Activated T-cell treated with anti-CD3 and anti-CD28 coated beads, Interleukin-2, amount 50 U/mL, for 72 hours (primary cell): Measurements from ENCODE around the gene GNAO1. TPM values are rescaled to one million over a fixed set of nuclear protein-coding genes. Genes with fewer than 3 reads are reported as not detected.

Source experiments
- ATAC-seq, 2 donors: fragments of 150-1000 bp; cut with Tn5 transposase; replicated peaks in 1 of 2; 2 replicates each; pipeline ENCODE4 v1.10.0; 2021; ENCODE audit warnings: moderate library complexity in 2 of 2, mild to moderate bottlenecking in 1 of 2
- DNase-seq, 2 donors: peaks; one replicate each; pipeline ENCODE4 v3.0.0; 2021 to 2022; ENCODE audit warnings: mixed read lengths in 1 of 2
- H3K27ac Mint-ChIP-seq: one replicate; pipeline ENCODE4 v1.8.0; 2022; ENCODE audit warnings: mild to moderate bottlenecking, moderate library complexity, mixed read lengths
- H3K27me3 Mint-ChIP-seq: one replicate; pipeline ENCODE4 v1.8.0; 2022; ENCODE audit warnings: low read depth, mixed read lengths
- H3K36me3 Mint-ChIP-seq, 2 donors: one replicate each; pipeline ENCODE4 v1.8.0; 2022; ENCODE audit warnings: mixed read lengths in 2 of 2, mild to moderate bottlenecking in 1 of 2; ENCODE audit not compliant: insufficient read depth in 2 of 2
- H3K4me1 Mint-ChIP-seq: one replicate; pipeline ENCODE4 v1.8.0; 2022; ENCODE audit warnings: low read depth, mixed read lengths
- H3K4me3 Mint-ChIP-seq, 2 donors: one replicate each; pipeline ENCODE4 v1.8.0; 2022; ENCODE audit warnings: mild to moderate bottlenecking in 2 of 2, mixed read lengths in 2 of 2, moderate library complexity in 2 of 2
- H3K9me3 Mint-ChIP-seq, 2 donors: one replicate each; pipeline ENCODE4 v1.8.0; 2022; ENCODE audit warnings: mixed read lengths in 2 of 2
- total RNA-seq, 2 donors: library from RNA; stranded (reverse); gene quantifications; one replicate each; pipeline ENCODE4 v1.2.3, GENCODE V29; 2022

The GNAO1 gene
- total RNA-seq, 2 donors from 2014 or later: 12.2 to 21.0 TPM

DNA sequence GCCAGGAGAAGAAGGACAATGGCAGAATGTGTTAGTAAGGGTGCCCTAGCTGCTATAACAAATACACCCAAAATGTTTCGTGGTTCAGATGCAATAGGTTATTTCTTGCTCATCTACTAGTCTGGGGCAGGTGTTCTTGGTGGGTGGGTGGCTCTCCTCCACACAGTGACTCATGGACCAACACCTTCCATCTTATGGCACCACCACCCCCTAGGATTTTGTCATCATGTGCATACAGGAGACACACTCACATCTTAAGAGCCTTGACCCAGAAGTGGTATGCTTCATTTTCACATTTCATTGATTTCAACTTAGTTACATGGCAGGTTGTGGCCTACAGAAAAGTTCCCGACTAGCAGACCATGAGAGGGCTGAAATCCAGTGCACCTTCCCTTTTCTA lies 119.4 kb downstream of the GNAO1 start:
- DNase-seq: peak in 1 of 2 donors; percentile 8
- H3K36me3 Mint-ChIP-seq: no peaks in the 10 kb centered on the region
- H3K27me3 Mint-ChIP-seq: no peaks in the 10 kb centered on the region
- H3K9me3 Mint-ChIP-seq: no peaks in the 10 kb centered on the region
- H3K4me3 Mint-ChIP-seq: no peak overlapping the region
- no peak overlapping the region for H3K27ac Mint-ChIP-seq
- peak; percentile 52 to 60 for ATAC-seq
- peaks cover 9% of the 10 kb centered on the region for H3K4me1 Mint-ChIP-seq

DNA sequence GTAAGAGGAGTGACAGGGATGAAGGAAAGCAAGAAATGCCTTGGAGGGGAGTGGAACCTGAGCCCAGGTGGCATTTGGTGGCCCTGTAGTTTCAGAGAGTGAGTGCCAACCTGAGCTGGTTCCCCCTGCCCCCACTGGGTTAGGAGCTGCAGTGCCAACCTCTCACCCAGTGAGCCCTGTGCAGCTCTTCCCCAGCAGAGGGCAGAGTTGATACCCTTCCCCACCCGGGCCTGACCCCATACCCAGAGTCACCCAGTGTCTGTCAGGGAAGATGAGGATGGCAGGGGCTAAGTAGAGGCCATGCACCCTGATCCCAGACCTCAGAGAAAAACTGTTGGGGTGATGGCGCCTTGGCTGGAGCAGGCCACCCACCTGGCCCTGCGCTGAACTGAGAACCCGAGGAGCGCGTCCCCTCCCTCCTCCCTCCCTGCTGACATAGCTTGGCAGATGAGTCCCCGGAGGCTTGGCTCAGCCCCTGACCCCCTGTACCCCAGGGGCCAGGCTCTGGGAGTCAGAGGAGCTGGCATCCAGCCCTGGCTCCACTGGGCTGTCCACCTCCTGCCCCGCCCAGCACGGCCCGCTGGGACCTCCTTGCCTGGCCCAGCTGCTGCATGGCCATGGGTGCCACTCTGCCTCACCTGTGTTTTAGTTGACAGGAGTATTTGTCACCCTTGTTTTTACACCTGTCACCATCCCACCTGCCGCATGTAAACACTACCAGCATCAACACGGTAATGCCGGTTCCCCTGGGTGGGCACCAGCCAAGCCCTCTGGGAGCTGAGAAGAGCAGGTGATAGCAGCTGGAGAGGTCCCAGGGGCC lies 120.1 kb downstream of the GNAO1 start:
- H3K4me1 Mint-ChIP-seq: peaks cover 9% of the 10 kb centered on the region
- DNase-seq: no peak
- no peaks in the 10 kb centered on the region for H3K36me3 Mint-ChIP-seq
- ATAC-seq: peak in 1 of 2 donors; percentile 50
- H3K9me3 Mint-ChIP-seq: no peaks in the 10 kb centered on the region
- no peak overlapping the region for H3K4me3 Mint-ChIP-seq
- H3K27me3 Mint-ChIP-seq: peaks cover 2% of the 10 kb centered on the region
- no peak overlapping the region for H3K27ac Mint-ChIP-seq

DNA sequence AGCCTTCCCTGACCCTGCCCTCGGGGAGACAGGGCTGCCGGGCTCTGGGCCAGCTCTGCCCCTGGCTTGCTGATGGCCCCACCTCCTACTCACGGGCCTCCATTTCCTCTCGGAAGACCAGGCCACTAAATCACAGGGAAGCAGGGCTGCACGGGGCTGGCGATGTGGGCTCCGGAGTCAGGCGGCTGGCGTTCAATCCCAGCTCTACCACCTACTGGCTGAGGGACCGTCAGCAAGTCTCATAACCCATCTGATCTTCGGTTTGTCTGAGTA lies 120.7 kb downstream of the GNAO1 start:
- Mint-ChIP-seq H3K27ac (no peak overlapping the region), H3K36me3 (no peaks in the 10 kb centered on the region), H3K27me3 (peaks cover 6% of the 10 kb centered on the region), H3K4me1 (peaks cover 9% of the 10 kb centered on the region), H3K4me3 (no peak overlapping the region), H3K9me3 (no peaks in the 10 kb centered on the region)
- DNase-seq: no peak
- no peak for ATAC-seq

DNA sequence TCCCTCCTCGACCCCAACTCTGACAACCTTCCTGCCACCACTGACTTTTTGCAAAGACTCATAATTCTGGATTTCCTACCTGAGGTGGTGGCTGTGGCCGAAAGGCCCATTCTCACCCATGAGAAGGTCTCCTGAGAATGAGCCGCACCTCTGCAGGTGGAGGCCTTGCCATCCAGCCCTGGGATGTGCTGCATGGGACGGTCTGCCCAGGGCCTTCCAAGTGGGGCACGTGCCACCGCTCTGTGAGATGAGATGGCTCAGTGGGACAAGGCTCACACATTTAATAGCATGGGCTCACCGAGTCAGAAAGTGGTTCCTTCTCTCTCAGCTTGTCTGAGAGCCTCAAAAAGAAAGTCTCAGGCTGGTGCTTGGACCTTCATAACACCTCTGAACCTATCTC lies 121.3 kb downstream of the GNAO1 start:
- H3K9me3 Mint-ChIP-seq: no peaks in the 10 kb centered on the region
- no peak overlapping the region for H3K27ac Mint-ChIP-seq
- no peak overlapping the region for H3K4me3 Mint-ChIP-seq
- no peaks in the 10 kb centered on the region for H3K36me3 Mint-ChIP-seq
- H3K4me1 Mint-ChIP-seq: peaks cover 9% of the 10 kb centered on the region
- DNase-seq (no peak), ATAC-seq (no peak)
- H3K27me3 Mint-ChIP-seq: peaks cover 12% of the 10 kb centered on the region

DNA sequence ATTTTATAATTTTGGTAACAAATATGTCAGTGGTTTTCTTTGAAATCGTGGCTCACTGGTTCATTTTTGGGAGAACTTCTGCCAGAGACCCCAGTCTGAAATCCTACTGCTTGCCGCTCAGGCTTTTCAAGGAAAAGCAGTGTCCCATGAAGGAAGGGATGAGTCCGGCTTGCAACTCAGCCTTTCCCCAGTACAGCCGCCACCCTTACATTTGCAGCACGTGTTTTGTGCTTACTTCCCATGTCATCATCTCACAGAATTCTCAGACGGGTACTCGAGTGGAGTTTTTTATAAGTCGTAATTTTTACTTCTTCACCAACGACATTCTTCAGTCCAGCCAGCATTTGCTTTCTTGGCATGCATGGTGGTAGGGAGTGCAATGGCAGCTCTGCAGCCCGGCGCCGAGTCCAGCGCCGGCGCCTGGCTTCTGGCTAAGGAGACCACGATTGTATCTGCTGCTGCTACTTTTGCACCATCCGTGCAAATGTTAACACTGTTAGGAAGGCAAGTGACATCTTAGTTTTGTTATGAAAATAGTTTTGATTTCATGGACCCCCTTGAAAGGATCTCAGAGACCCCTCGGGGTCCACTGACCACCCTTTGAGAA lies 123.1 kb downstream of the GNAO1 start:
- ATAC-seq: no peak
- H3K27ac Mint-ChIP-seq: no peak overlapping the region
- no peak for DNase-seq
- peaks cover 9% of the 10 kb centered on the region for H3K4me1 Mint-ChIP-seq
- no peaks in the 10 kb centered on the region for H3K9me3 Mint-ChIP-seq
- H3K36me3 Mint-ChIP-seq: no peaks in the 10 kb centered on the region
- peaks cover 17% of the 10 kb centered on the region for H3K27me3 Mint-ChIP-seq
- H3K4me3 Mint-ChIP-seq: no peak overlapping the region

DNA sequence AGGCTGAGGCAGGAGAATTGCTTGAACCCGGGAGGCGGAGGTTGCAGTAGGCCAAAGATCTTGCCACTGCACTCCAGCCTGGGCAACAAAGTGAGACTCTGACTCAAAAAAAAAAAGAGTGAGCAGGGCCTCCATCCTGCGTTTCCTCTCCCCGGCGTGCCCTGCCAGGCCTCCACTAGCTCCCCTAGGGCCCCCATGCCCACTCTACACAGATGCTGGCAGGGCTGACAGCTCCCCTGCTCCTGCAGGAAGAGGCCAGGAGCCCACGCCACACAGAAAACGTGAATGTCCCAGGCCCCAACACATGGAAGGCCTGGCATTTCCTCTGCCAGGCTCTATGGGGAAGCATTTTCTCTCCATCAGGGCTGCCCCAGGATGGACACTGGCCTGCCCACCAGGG lies 124.7 kb downstream of the GNAO1 start:
- no peaks in the 10 kb centered on the region for H3K9me3 Mint-ChIP-seq
- peaks cover under 1% of the 10 kb centered on the region for H3K4me1 Mint-ChIP-seq
- H3K36me3 Mint-ChIP-seq: no peaks in the 10 kb centered on the region
- ATAC-seq (no peak), DNase-seq (no peak)
- no peak overlapping the region for H3K27ac Mint-ChIP-seq
- H3K4me3 Mint-ChIP-seq: no peak overlapping the region
- H3K27me3 Mint-ChIP-seq: peaks cover 17% of the 10 kb centered on the region

DNA sequence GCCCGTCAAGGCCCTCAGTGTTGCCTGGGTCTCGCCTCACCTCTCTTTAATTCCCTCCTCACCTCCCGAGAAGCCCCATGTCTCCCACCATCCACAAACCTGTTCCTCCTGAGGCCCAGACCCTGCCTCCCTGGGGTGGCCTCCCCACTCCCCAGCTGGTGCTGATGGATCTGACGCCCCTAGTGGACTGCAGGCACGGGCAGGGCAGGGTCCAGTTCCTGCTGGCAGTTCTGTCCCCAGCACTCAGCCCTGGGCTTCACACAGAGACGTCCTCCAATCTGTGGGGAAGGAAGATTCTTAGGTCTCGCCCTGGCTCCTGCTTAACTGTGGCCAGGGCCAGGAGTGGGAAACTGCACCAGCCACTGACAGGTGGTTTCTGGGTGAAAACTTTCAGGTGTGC lies 125.3 kb downstream of the GNAO1 start:
- Mint-ChIP-seq H3K4me1 (no peaks in the 10 kb centered on the region), H3K9me3 (no peaks in the 10 kb centered on the region), H3K27me3 (peaks cover 17% of the 10 kb centered on the region), H3K4me3 (no peak overlapping the region), H3K36me3 (no peaks in the 10 kb centered on the region), H3K27ac (no peak overlapping the region)
- ATAC-seq: no peak
- no peak for DNase-seq

DNA sequence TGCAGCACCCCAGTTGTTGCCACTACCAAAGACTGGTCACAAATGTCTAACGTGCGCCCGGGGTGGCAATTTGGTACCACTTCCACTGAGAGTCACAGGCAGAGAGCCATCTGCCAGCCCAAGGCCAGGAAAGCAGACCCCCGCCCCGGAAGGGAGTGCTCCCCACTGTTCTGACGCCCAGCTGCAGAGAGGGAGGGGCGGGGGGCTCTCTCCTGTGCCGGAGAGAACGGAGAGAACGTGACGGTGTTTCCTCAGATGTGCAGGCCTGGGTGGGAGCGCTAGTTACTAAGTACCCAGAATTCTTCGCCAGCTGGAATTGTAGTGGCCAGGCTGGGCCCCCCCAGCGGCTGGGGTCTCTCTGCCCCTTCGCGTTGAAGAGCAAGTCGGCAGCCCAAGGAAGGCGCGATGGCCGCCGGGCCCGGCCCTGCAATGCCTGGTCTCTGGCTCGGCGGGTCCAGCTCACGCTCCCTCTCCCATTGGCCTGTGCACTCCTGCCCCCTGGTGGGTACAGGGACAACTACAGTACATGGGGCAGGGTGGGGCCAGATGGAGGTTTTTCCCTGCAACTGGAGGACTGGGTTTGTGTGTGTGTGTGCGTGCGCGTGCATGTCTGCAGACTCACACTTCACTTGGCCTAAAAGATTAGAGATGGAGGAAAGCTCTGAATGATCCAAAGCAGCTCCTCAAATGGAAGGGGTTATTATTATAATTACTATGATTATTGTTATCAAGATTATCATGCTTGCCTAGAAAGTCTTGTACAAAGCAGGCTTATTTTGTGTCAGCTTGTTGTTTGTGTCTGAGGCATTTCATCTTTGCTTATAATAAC lies 126.9 kb downstream of the GNAO1 start:
- no peaks in the 10 kb centered on the region for H3K36me3 Mint-ChIP-seq
- peak overlapping the region; percentile 53 to 69 for H3K4me3 Mint-ChIP-seq
- DNase-seq: peak; percentile 81 to 86
- peaks cover 17% of the 10 kb centered on the region for H3K27me3 Mint-ChIP-seq
- H3K27ac Mint-ChIP-seq: no peak overlapping the region
- peak; percentile 98 for ATAC-seq
- H3K9me3 Mint-ChIP-seq: no peaks in the 10 kb centered on the region
- H3K4me1 Mint-ChIP-seq: no peaks in the 10 kb centered on the region

DNA sequence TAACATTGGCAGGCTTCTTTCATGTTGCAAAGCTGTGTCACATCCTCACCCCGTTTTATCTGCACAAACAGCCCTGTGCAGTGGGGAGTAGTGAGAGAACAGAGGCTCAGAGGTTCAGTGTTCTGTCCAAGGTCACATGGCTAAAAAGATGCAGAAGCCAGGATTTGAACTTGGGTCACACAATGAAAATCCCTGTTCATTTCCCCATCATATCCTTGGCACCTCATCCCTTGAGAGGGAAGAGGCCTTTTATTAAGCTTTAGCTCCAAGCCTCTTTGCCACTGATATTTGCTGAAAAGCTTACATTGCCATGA lies 127.5 kb downstream of the GNAO1 start:
- ATAC-seq: no peak
- Mint-ChIP-seq H3K27me3 (peaks cover 17% of the 10 kb centered on the region), H3K4me1 (no peaks in the 10 kb centered on the region)

DNA sequence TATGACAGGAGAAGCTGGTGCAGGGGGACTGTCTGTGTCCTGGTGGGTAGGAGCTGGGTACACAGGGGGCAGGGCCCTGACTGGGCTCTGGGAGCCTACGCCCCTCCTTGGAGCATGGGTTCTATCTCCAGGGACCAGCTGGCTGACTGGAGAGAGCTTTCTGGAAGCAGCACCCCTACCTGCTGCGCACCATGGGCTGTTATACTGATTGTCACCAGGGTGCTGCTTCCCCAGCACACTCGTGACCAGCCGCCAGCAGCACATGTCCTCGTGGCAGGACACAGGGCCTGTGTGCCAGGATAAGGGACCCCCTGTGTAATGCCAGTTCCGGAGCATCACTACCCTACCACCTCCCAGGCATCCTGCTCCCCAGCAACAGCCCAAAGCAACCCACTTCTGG lies 128.1 kb downstream of the GNAO1 start:
- Mint-ChIP-seq H3K27ac (no peak overlapping the region), H3K4me1 (no peaks in the 10 kb centered on the region), H3K4me3 (no peak overlapping the region), H3K27me3 (peaks cover 17% of the 10 kb centered on the region), H3K9me3 (no peaks in the 10 kb centered on the region), H3K36me3 (no peaks in the 10 kb centered on the region)
- no peak for DNase-seq
- ATAC-seq: no peak

More for the DNA sequence above, 127.5 kb downstream of the GNAO1 start:
- no peaks in the 10 kb centered on the region for H3K9me3 Mint-ChIP-seq
- no peaks in the 10 kb centered on the region for H3K36me3 Mint-ChIP-seq
- H3K4me3 Mint-ChIP-seq: no peak overlapping the region
- DNase-seq: no peak
- H3K27ac Mint-ChIP-seq: no peak overlapping the region

DNA sequence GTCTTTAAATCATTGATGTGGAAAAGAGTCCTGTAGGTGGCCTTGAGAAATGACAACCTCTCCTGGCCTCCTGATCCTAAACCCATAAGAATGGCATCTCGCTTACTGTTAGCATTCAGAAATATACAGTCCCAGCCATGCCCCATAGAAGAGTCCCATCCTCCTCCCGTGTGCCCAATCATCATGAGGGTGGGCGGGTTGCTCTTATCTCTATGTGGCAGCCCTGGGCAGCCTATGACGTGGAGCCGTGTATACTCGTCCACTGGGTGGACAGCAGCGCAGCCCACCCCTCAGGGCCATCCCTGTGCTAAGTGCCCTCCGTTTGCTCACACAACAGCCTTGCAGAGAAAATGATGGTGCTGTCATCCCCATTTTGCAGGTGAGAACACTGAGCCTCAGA lies 128.8 kb downstream of the GNAO1 start:
- H3K4me3 Mint-ChIP-seq: no peak overlapping the region
- H3K27me3 Mint-ChIP-seq: peaks cover 17% of the 10 kb centered on the region
- DNase-seq (no peak), ATAC-seq (no peak)
- no peaks in the 10 kb centered on the region for H3K9me3 Mint-ChIP-seq
- no peaks in the 10 kb centered on the region for H3K4me1 Mint-ChIP-seq
- no peak overlapping the region for H3K27ac Mint-ChIP-seq
- no peaks in the 10 kb centered on the region for H3K36me3 Mint-ChIP-seq

DNA sequence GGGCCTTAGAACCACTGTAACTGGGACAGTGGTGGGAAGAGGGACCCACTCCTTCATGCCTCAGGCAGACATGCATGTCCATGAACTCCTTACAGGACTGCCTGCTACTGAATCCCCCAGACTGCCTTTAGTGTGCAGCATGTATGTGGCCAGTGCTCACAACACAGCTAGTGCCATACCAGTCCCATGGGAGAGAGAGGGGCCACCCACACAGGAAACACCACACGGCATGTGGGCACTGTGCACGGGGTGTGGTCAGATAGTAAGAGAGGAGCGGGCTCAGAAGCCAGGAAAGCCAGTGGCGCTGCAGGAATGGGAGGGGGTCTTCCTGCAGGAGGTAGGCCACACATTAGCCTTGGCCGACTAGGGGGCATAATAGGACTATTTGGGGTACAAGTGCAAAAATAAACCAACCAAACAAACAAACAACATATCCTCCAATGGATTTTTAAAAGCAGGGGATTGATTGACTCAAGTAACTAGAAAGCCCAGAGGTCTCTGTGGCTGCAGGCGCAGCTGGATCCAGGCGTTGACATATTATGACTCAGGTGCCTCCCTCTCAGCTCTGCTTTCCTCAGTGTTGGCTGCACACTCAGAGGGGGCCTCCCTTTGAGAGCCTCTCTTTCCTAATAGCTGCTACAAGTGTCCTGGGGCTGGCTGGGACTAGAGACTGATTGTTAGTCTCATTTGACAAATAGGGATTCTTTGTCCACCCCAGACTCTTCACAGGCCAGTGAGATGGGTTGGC lies 129.7 kb downstream of the GNAO1 start:
- Mint-ChIP-seq H3K4me1 (no peaks in the 10 kb centered on the region), H3K27me3 (peaks cover 17% of the 10 kb centered on the region), H3K36me3 (no peaks in the 10 kb centered on the region), H3K4me3 (no peak overlapping the region), H3K9me3 (no peaks in the 10 kb centered on the region), H3K27ac (no peak overlapping the region)
- DNase-seq (no peak), ATAC-seq (no peak)

DNA sequence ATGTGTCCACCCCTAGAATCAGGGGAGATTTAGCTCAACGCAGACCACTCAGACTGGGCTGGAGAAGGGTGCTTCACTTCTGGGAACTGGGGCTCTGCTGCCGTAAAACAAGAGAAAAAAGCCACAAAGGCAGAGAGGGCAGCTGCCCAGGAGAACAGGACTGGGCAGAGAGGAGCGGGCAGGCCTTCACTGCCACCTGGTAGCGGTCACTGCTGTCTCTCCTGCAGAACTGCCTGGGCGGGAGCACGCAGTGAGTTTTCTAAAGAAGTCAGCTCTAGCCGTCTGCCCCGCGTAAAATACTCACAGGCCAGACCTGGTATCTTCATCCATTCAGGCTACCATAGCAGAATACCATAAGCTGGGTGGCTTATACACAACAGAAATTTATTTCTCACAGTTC lies 130.3 kb downstream of the GNAO1 start:
- Mint-ChIP-seq H3K9me3 (no peaks in the 10 kb centered on the region), H3K4me3 (no peak overlapping the region), H3K36me3 (no peaks in the 10 kb centered on the region), H3K4me1 (no peaks in the 10 kb centered on the region), H3K27ac (no peak overlapping the region), H3K27me3 (peaks cover 13% of the 10 kb centered on the region)
- ATAC-seq (no peak), DNase-seq (no peak)
